Tibial nerve (tissue), 4 donors: ENCODE measurements around the gene FAM227A. TPM values are rescaled to one million over a fixed set of nuclear protein-coding genes. Genes with fewer than 3 reads are reported as not detected.
A peak's percentile ranks its signal among the peaks of the same experiment; 100 is the strongest.

Experiments
- DNase-seq, 2 donors: peaks; one replicate each; pipeline ENCODE4 v3.0.0-alpha.2; 2019; ENCODE audit warnings: low spot score in 2 of 2
- H3K27ac ChIP-seq, 4 donors: fragments of 200-600 bp; sonication (generic) in 3 of 4; one replicate each; pipeline ENCODE4 v1.5.1; 2017 to 2019; ENCODE audit warnings: mild to moderate bottlenecking in 1 of 4
- H3K27me3 ChIP-seq, 2 donors: fragments of 200-600 bp; sonication (generic) in 1 of 2; one replicate each; pipeline versions ENCODE4 v1.5.1 to v1.6.0; 2017 to 2019
- H3K36me3 ChIP-seq, 3 donors: fragments of 200-600 bp; sonication (generic); one replicate each; pipeline ENCODE4 v1.5.1; 2018 to 2019
- H3K4me1 ChIP-seq, 4 donors: fragments of 200-600 bp; sonication (generic) in 3 of 4; one replicate each; pipeline ENCODE4 v1.5.1; 2017 to 2019
- H3K4me3 ChIP-seq, 4 donors: fragments of 200-600 bp; sonication (generic) in 3 of 4; one replicate each; pipeline ENCODE4 v1.5.1; 2017 to 2019; ENCODE audit warnings: mild to moderate bottlenecking in 1 of 4, moderate library complexity in 1 of 4
- H3K9me3 ChIP-seq, 4 donors: fragments of 200-600 bp; sonication (generic) in 3 of 4; one replicate each; pipeline ENCODE4 v1.5.1; 2017 to 2019
- EP300 ChIP-seq, 2 donors: sonication (generic); formaldehyde crosslinking; IDR thresholded peaks; one replicate each; pipeline ENCODE4 v1.6.1; 2017; ENCODE audit warnings: antibody characterized with exemption in 2 of 2, mild to moderate bottlenecking in 1 of 2
- POLR2A ChIP-seq, 2 donors: fragments of 450-650 bp; IDR thresholded peaks; one replicate each; pipeline ENCODE4 v1.6.1; 2017; ENCODE audit warnings: antibody characterized with exemption in 2 of 2, mild to moderate bottlenecking in 2 of 2, moderate library complexity in 2 of 2
- WGBS, 2 donors: methylation state at CpG; one replicate each; pipeline ENCODE4 v1.1.5; 2018; 5-methylcytosine and 5-hydroxymethylcytosine counted together
- total RNA-seq, 4 donors: library from RNA; depleted of rRNA; stranded (reverse); fragments of >200 nt; gene quantifications; one replicate each; pipeline ENCODE4 v1.1.0, GENCODE V29; 2016
- TF ChIP-seq, protein P1 (sequence below), 5 experiments: fragments of 200-600 bp in 3 of 5; fragments of 450-650 bp in 2 of 5; sonication (generic) in 3 of 5; IDR thresholded peaks; one replicate each; pipeline ENCODE4 v1.5.1; 2016 to 2019; ENCODE audit warnings: antibody characterized with exemption in 5 of 5, mild to moderate bottlenecking in 3 of 5, moderate library complexity in 2 of 5

FAM227A gene
- total RNA-seq, 4 donors from 2014 or later = 1.3 to 10.2 (median 6.7) TPM

DNA sequence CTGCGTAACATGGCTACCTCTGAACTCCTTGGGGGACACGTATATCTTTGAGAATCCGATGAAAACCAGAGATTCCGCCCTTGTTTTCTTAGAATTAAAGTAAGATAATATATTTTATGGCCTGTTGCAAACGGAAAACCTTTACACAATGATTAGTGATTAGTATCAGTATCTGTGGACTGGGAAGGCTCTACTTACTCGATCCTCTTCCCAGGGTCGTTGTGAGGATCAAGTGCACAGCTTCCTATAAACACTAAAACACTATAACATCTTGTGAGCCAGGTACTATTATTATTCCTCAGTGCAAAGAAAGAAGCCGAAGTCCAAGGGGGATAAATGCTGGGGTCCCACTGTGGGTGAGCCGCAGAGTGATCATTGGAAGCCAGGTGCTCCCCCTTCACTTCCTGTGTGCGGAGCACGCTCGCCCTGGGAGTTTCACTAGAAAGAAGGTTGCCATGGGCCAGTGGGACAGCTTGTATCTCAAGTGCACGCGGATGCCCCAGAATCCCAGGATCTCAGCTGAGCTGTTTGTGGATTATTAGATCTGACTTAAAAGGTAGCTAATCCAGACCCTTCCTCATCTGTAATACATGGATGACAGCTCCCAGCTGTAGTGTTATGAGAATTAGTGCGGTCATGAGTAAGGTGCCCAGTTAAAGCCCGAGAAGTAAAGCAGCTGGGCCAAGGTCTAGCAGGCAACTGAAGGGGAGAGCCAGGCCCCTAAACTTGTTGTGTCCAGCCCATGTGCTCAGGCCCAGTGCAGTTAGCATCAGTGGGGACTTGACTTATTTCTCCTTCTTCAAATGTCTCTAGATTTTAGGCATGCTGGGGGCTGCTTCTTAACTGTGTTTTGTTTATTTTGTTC, 1.1 kb upstream of the FAM227A start:
- peak overlapping the region; percentile 59 to 98 (median 84) for H3K4me3 ChIP-seq
- H3K36me3 ChIP-seq = peaks cover 0 to 18% (median 2%) of the 10 kb centered on the region in 3 donors
- TF ChIP-seq, protein P1, sequence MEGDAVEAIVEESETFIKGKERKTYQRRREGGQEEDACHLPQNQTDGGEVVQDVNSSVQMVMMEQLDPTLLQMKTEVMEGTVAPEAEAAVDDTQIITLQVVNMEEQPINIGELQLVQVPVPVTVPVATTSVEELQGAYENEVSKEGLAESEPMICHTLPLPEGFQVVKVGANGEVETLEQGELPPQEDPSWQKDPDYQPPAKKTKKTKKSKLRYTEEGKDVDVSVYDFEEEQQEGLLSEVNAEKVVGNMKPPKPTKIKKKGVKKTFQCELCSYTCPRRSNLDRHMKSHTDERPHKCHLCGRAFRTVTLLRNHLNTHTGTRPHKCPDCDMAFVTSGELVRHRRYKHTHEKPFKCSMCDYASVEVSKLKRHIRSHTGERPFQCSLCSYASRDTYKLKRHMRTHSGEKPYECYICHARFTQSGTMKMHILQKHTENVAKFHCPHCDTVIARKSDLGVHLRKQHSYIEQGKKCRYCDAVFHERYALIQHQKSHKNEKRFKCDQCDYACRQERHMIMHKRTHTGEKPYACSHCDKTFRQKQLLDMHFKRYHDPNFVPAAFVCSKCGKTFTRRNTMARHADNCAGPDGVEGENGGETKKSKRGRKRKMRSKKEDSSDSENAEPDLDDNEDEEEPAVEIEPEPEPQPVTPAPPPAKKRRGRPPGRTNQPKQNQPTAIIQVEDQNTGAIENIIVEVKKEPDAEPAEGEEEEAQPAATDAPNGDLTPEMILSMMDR (IDR thresholded peaks at IDR 0.05) = no peak
- TF ChIP-seq POLR2A (IDR thresholded peaks at IDR 0.05) (no peak), EP300 (IDR thresholded peaks at IDR 0.05) (no peak)
- no peaks in the 10 kb centered on the region for H3K9me3 ChIP-seq
- H3K27ac ChIP-seq = peak overlapping the region; percentile 77 to 98 (median 87)
- DNase-seq = no peak
- H3K4me1 ChIP-seq = peaks cover 0 to 28% (median 2%) of the 10 kb centered on the region in 4 donors
- 8 to 14% methylated on average over 15 to 16 of the region's 16 CpGs for WGBS, 2 donors
- H3K27me3 ChIP-seq = no peaks in the 10 kb centered on the region

- peak overlapping the region; percentile 59 to 98 (median 84) for H3K4me3 ChIP-seq
- H3K36me3 ChIP-seq = peaks cover 0 to 4% (median under 1%) of the 10 kb centered on the region in 3 donors
- no peak for TF ChIP-seq POLR2A (IDR thresholded peaks at IDR 0.05)
- TF ChIP-seq, protein P1 (IDR thresholded peaks at IDR 0.05) = no peak
- TF ChIP-seq EP300 (IDR thresholded peaks at IDR 0.05) = no peak
- H3K27me3 ChIP-seq = no peaks in the 10 kb centered on the region
- H3K27ac ChIP-seq = peak overlapping the region; percentile 77 to 98 (median 87)
- no peaks in the 10 kb centered on the region for H3K9me3 ChIP-seq
- DNase-seq = no peak
- 7 to 9% methylated on average over 13 to 18 of the region's 22 CpGs for WGBS, 2 donors
- peaks cover 0 to 28% (median 2%) of the 10 kb centered on the region in 4 donors for H3K4me1 ChIP-seq
These were observed 505 bp downstream of the FAM227A start for GRCh38 chr22:38655519-38656255.

DNA sequence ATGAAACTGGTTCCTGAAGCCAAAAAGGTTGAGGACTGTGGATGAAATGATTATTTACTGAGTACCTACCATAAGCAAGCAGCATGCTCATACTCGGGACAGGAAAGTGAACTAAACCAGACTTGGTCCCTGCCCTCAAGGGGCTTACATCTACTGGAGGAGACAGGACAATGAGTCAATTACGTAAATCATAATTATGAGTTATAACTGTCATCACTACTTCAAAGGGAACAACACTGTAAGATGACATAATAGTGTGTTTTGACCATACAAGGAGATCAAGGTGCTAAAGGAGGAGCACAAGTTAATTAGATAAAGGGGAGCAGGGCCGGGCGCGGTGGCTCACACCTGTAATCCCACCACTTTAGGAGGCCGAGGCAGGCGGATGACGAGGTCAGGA, 2.5 kb downstream of the FAM227A start:
- DNase-seq = no peak
- 93 to 97% methylated on average over 8 of the region's 8 CpGs for WGBS, 2 donors
- Histone ChIP-seq H3K9me3 (no peaks in the 10 kb centered on the region), H3K36me3 (no peaks in the 10 kb centered on the region), H3K4me1 (peaks cover 0 to 27% (median 2%) of the 10 kb centered on the region in 4 donors), H3K27ac (no peak overlapping the region), H3K27me3 (no peaks in the 10 kb centered on the region), H3K4me3 (no peak overlapping the region)
- TF ChIP-seq, protein P1 (IDR thresholded peaks at IDR 0.05) = no peak
- TF ChIP-seq EP300 (IDR thresholded peaks at IDR 0.05) (no peak), POLR2A (IDR thresholded peaks at IDR 0.05) (no peak)

DNA sequence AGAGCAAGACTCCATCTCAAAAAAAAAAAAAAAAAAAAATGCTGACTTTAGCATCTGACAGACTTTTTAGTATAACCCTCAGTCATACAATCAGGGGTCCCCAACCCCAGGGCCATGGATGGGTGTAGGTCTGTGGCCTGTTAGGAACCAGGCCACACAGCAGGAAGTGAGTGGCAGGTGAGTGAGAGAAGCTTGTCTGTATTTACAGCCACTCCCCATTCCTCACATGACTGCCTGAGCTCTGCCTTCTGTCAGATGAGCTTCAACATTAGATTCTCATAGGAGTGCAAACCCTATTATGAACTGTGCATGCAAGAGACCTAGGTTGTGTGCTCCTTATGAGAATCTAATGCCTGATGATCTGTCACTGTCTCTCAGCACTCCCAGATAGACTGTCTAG, 3.3 kb downstream of the FAM227A start:
- no peak overlapping the region for H3K4me3 ChIP-seq
- H3K4me1 ChIP-seq = peaks cover 0 to 19% (median 2%) of the 10 kb centered on the region in 4 donors
- no peak for DNase-seq
- no peaks in the 10 kb centered on the region for H3K9me3 ChIP-seq
- H3K27me3 ChIP-seq = no peaks in the 10 kb centered on the region
- no peak for TF ChIP-seq EP300 (IDR thresholded peaks at IDR 0.05)
- TF ChIP-seq, protein P1 (IDR thresholded peaks at IDR 0.05) = no peak
- no peak for TF ChIP-seq POLR2A (IDR thresholded peaks at IDR 0.05)
- no peak overlapping the region for H3K27ac ChIP-seq
- no peaks in the 10 kb centered on the region for H3K36me3 ChIP-seq
